ENCODE measurements around the gene TRPV4. TPM values are rescaled to one million over a fixed set of nuclear protein-coding genes. Genes with fewer than 3 reads are reported as not detected.
A peak's percentile ranks its signal among the peaks of the same experiment; 100 is the strongest.

The TRPV4 gene
- total RNA-seq, 2 donors from 2014 or later = not detected

DNA sequence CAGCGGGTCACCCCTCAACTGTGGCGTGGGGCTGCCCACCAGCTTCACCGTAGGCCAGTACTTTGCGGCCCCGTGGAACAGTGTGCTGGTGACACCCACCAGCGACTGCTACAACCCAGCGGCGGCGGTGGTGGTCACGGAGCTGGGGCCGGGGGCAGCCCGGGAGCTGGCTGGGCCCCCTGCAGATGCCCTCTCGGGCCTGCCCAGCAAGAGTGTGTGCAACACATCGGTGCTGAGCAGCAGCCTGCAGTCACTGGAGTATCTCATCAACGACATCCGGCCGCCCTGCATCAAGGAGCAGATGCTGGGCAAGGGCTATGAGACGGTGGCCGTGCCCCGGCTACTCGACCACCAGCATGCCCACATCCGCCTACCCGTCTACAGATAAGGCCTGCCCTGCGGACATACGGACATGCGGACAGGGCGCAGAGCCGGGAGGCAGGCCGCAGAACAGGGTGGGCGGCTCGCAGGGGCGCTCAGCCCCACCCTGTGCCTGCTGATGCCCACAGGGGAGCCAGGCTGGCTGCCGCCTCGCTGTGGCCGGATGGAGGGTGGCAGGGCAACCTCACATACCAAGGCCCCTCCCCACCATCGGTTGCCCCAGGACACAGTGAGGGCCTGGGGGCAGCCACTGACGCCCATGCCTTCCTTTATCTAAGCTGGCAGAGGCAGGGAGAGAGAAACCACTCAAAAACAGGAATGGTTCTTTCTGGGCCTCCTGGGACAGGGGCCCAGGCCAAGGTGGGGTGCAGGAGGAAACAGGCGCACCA lies 64.1 kb downstream of the TRPV4 start:
- no peaks in the 10 kb centered on the region for H3K9me3 Mint-ChIP-seq
- H3K27ac Mint-ChIP-seq = no peak overlapping the region
- no peak for DNase-seq (ENCODE audit: low spot score)
- H3K4me1 Mint-ChIP-seq (ENCODE audit: low read depth in 2 of 2) = no peaks in the 10 kb centered on the region
- H3K36me3 Mint-ChIP-seq = no peaks in the 10 kb centered on the region
- H3K4me3 Mint-ChIP-seq = no peak overlapping the region
- peak in 1 of 2 donors; percentile 22 for ATAC-seq
- H3K27me3 Mint-ChIP-seq = no peaks in the 10 kb centered on the region

DNA sequence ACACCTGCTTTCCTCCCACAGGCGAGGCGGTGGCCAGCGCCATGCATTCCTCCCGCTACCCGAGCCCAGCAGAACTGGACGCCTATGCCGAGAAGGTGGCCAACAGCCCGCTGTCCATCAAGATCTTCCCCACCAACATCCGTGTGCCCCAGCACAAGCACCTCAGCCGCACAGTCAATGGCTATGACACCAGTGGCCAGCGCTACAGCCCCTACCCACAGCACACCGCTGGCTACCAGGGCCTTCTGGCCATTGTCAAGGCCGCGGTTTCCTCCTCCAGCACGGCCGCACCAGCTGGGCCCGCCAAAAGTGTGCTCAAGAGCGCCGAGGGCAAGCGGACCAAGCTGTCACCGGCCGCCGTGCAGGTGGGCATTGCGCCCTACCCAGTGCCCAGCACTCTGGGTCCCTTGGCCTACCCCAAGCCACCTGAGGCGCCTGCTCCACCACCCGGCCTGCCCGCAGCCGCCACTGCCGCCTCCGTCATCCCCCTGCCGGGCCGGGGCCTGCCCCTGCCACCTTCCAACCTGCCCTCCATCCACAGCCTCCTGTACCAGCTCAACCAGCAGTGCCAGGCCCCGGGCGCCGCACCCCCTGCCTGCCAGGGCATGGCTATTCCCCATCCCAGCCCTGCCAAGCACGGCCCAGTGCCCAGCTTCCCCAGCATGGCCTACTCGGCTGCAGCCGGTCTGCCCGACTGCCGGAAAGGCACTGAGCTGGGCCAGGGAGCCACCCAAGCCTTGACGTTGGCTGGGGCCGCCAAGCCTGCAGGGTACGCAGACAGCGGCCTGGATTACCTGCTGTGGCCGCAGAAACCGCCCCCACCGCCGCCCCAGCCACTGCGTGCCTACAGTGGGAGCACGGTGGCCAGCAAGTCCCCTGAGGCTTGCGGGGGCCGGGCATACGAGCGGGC lies 65.0 kb downstream of the TRPV4 start:
- ATAC-seq (no peak), DNase-seq (ENCODE audit: low spot score) (no peak)
- H3K4me3 Mint-ChIP-seq = no peak overlapping the region
- peaks cover 4 to 5% of the 10 kb centered on the region in 2 donors for H3K4me1 Mint-ChIP-seq (ENCODE audit: low read depth in 2 of 2)
- no peaks in the 10 kb centered on the region for H3K9me3 Mint-ChIP-seq
- H3K27ac Mint-ChIP-seq = no peak overlapping the region
- no peaks in the 10 kb centered on the region for H3K27me3 Mint-ChIP-seq
- no peaks in the 10 kb centered on the region for H3K36me3 Mint-ChIP-seq

DNA sequence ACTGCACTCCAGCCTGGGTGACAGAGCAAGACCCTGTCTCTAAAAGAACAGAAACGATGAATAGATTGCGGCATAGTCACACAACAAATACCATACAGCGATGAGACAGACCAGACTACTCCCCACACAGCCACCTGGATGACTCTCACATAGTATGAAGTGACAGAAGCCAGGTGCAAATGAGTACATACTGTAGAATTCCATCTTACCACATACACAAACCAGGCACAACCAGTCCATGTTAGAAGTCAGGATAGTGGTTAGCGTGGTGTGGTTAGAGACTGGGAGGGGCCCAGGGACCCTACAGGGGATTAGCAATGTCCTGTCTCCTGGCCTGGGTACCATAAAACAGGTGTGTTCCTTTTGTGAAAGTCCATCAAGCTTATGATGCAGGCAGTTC lies 65.7 kb downstream of the TRPV4 start:
- no peaks in the 10 kb centered on the region for H3K9me3 Mint-ChIP-seq
- no peak for ATAC-seq
- no peak overlapping the region for H3K27ac Mint-ChIP-seq
- H3K4me3 Mint-ChIP-seq = no peak overlapping the region
- H3K4me1 Mint-ChIP-seq (ENCODE audit: low read depth in 2 of 2) = peaks cover 9% of the 10 kb centered on the region in 2 donors
- no peaks in the 10 kb centered on the region for H3K27me3 Mint-ChIP-seq
- DNase-seq (ENCODE audit: low spot score) = no peak
- H3K36me3 Mint-ChIP-seq = no peaks in the 10 kb centered on the region

DNA sequence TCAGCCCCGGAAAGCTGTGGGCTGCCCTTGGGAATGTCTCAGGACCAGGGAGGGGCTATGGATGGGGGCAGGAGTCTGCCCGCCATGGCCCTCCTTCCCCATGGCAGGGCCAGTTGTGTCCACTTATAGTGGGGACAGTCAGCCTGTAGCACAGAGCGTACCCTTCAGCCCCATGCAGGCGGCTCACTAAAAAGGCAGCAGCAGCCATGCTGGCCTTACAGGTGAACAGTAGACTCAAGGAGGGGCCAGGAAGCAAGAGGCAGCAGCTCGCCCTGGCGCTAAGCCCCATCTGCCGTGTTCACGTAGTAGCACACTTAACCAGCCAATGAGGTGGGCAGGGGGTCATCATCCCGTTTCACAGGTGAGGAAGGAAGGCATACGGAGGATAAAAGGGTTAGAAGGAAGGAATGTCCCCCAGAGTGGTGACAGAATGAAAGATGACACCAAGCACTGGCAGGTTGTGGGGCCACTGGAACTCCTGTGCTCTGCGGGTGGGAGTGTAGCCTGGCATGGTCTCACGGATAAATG lies 66.9 kb downstream of the TRPV4 start:
- no peaks in the 10 kb centered on the region for H3K27me3 Mint-ChIP-seq
- no peaks in the 10 kb centered on the region for H3K36me3 Mint-ChIP-seq
- DNase-seq (ENCODE audit: low spot score) (no peak), ATAC-seq (no peak)
- no peaks in the 10 kb centered on the region for H3K9me3 Mint-ChIP-seq
- H3K4me1 Mint-ChIP-seq (ENCODE audit: low read depth in 2 of 2) = peaks cover 9 to 15% of the 10 kb centered on the region in 2 donors
- no peak overlapping the region for H3K4me3 Mint-ChIP-seq
- no peak overlapping the region for H3K27ac Mint-ChIP-seq

DNA sequence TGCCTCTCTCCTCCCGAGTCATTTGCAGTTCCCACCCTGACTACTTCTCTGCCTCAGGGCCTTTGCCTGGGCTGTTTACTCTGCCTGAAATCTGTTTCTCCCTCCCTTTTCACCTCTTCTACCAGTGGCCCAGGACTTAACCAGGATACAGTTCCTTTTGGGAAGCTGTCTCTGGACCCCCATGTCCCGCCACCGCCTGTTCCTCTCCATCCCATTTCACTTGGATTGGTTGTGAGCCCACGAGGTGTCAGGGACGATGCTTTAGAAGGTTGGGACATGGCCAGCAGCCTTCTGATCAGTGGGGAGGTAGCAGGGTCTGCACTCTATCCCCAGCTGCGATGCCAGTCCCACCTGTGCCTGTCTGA lies 67.8 kb downstream of the TRPV4 start:
- H3K4me3 Mint-ChIP-seq = no peak overlapping the region
- H3K9me3 Mint-ChIP-seq = no peaks in the 10 kb centered on the region
- ATAC-seq (no peak), DNase-seq (ENCODE audit: low spot score) (no peak)
- no peaks in the 10 kb centered on the region for H3K27me3 Mint-ChIP-seq
- H3K27ac Mint-ChIP-seq = no peak overlapping the region
- H3K4me1 Mint-ChIP-seq (ENCODE audit: low read depth in 2 of 2) = peaks cover 9 to 18% of the 10 kb centered on the region in 2 donors
- no peaks in the 10 kb centered on the region for H3K36me3 Mint-ChIP-seq

DNA sequence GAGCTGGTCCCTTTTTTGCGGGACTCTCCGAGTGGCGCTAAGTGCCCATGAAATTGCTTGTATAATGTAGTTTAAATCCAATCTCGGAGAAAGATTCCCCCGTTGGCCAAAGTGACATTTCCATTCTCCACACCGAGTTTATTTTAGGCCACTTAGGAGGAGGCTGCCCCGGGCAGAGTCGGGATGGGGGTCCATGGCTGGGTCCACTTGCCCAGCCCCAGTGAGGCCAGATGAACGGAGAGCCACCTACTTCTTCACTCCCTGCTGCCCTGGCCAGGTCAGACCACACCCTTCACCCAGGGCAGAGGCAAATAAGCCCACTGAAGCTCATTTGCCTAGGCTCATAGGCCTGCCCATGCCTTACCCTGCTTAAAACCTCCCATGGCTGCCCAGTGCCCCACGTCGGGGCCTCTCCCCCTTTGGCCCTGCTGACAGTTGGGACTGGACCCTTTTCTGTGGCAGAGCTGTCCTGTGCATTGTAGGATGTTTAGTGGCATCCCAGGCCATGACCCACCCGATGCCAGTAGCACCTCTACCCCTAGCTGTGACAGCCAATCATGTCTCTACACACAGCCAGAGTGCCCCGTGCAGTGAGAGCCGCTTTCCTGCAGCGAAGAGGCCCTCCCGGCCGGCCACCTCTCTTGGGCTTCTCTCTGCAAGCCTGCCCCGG lies 68.3 kb downstream of the TRPV4 start:
- H3K9me3 Mint-ChIP-seq = no peaks in the 10 kb centered on the region
- DNase-seq (ENCODE audit: low spot score) (no peak), ATAC-seq (no peak)
- no peak overlapping the region for H3K4me3 Mint-ChIP-seq
- H3K27ac Mint-ChIP-seq = no peak overlapping the region
- H3K4me1 Mint-ChIP-seq (ENCODE audit: low read depth in 2 of 2) = peaks cover 9 to 18% of the 10 kb centered on the region in 2 donors
- no peaks in the 10 kb centered on the region for H3K27me3 Mint-ChIP-seq
- H3K36me3 Mint-ChIP-seq = no peaks in the 10 kb centered on the region

DNA sequence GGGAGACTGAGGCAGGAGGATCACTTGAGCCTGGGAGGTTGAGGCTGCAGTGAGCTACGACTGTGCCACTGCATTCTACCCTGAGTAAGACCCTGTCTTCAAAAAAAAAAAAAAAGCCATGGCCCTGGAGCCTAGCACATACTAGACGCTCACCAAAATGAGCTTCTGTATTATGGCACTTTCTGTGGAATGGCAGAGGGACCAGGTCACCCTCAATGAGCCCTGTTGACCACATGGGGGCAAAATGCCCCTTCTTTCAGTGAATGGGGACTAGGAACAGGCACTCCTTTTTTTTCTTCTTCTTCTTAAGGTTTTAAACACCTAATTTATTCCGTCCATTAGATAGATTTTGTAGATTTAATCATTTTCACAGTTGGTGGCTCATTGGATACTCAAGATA lies 69.1 kb downstream of the TRPV4 start:
- DNase-seq (ENCODE audit: low spot score) (no peak), ATAC-seq (no peak)
- no peak overlapping the region for H3K27ac Mint-ChIP-seq
- H3K27me3 Mint-ChIP-seq = no peaks in the 10 kb centered on the region
- H3K36me3 Mint-ChIP-seq = no peaks in the 10 kb centered on the region
- no peaks in the 10 kb centered on the region for H3K9me3 Mint-ChIP-seq
- peaks cover 9 to 18% of the 10 kb centered on the region in 2 donors for H3K4me1 Mint-ChIP-seq (ENCODE audit: low read depth in 2 of 2)
- no peak overlapping the region for H3K4me3 Mint-ChIP-seq

DNA sequence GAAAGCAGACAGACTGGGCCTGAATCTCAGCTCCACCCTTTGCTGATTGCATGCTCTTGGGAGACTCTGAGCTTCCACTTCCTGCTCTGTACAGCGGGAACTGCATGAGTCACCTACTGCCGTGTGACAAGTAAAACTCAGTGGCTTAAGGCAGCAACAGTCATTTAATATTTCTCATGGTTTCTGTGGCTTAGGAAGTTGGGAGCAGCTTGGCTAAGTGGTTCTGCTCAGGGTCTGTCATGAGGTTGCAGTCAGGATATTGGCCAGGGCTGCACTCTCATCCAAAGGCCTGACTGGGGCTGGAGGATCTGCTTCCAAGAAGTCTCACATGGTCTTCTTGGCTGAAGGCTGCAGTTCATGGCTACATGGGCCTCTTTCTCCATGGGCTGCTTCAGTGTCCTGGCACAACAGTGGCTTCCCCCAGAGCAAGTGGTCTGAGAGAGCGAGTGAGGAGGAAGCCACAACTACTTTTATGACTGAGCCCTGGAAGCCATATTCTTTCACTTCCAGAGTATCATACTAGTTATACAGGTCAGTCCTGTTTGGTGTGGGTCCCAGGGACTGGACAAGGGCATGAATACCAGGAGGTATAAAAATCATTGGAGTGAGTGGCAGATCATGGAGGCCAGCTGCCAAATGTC lies 69.9 kb downstream of the TRPV4 start:
- peak overlapping the region in 1 of 2 donors; percentile 68 for H3K27ac Mint-ChIP-seq
- H3K4me3 Mint-ChIP-seq = peak overlapping the region; percentile 34
- no peaks in the 10 kb centered on the region for H3K27me3 Mint-ChIP-seq
- DNase-seq (ENCODE audit: low spot score) (no peak), ATAC-seq (peak; percentile 89 to 90)
- peaks cover 9 to 18% of the 10 kb centered on the region in 2 donors for H3K4me1 Mint-ChIP-seq (ENCODE audit: low read depth in 2 of 2)
- no peaks in the 10 kb centered on the region for H3K9me3 Mint-ChIP-seq
- no peaks in the 10 kb centered on the region for H3K36me3 Mint-ChIP-seq

DNA sequence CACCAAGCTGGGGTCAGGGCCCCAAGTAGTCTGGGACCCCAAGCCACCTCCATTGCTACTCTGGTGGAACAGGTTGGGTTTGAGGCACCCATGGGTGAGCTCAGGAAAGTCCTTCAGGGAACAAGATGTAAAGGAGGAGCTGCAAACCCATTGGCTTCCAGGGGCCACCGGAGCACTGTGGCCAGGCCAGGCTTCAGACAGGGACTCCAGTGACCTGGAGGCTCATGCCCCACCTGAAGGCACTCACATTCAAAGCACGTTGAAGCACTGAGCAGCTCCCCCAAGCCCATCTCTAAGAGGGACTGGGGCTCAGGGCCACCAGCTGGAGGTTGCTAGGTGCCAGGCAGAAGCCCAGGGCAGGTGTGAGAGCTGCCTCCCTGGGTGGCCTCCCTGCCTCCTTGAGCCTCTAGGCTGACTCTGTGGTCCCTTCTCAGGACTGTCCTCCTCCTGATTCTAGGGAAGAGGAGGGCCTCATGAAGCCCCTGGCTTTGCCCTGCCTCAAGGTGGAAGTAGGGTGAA lies 70.5 kb downstream of the TRPV4 start:
- Mint-ChIP-seq H3K4me1 (ENCODE audit: low read depth in 2 of 2) (peaks cover 9 to 18% of the 10 kb centered on the region in 2 donors), H3K36me3 (no peaks in the 10 kb centered on the region), H3K9me3 (no peaks in the 10 kb centered on the region), H3K4me3 (no peak overlapping the region), H3K27ac (peak overlapping the region in 1 of 2 donors; percentile 68), H3K27me3 (no peaks in the 10 kb centered on the region)
- DNase-seq (ENCODE audit: low spot score) = no peak
- peak in 1 of 2 donors; percentile 8 for ATAC-seq

DNA sequence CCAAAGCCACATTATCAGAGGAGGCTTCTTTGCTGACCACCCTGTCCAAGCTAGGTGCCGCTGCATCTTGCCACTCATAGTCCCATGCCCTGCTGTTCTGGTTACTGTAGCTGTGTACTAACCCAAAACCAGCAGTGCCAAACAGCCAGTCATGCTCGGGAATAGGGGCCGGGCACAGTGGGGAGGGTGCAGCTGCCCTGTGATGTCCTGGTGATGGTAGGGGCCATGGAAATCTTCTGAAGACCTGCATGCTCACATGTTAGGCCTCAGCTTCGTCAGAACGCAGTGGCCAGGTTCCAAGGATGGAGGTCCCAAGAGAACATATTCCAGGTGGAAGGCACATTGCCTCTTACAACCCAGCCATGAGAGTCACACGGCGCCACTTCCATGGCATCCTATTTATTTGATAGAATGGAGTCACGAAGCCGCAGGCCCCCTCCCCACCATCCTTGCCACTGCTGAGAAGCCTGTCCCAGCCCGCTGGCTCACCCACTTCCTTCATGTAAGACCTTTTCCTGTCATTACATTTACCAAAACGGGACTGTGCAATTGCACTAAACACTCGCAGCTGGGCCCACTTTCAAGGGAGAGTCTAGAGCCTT lies 71.0 kb downstream of the TRPV4 start:
- Mint-ChIP-seq H3K9me3 (peaks cover 3% of the 10 kb centered on the region), H3K27me3 (no peaks in the 10 kb centered on the region), H3K27ac (no peak overlapping the region), H3K4me3 (no peak overlapping the region), H3K36me3 (peaks cover under 1% of the 10 kb centered on the region), H3K4me1 (ENCODE audit: low read depth in 2 of 2) (peaks cover 9 to 18% of the 10 kb centered on the region in 2 donors)
- ATAC-seq (no peak), DNase-seq (ENCODE audit: low spot score) (no peak)

DNA sequence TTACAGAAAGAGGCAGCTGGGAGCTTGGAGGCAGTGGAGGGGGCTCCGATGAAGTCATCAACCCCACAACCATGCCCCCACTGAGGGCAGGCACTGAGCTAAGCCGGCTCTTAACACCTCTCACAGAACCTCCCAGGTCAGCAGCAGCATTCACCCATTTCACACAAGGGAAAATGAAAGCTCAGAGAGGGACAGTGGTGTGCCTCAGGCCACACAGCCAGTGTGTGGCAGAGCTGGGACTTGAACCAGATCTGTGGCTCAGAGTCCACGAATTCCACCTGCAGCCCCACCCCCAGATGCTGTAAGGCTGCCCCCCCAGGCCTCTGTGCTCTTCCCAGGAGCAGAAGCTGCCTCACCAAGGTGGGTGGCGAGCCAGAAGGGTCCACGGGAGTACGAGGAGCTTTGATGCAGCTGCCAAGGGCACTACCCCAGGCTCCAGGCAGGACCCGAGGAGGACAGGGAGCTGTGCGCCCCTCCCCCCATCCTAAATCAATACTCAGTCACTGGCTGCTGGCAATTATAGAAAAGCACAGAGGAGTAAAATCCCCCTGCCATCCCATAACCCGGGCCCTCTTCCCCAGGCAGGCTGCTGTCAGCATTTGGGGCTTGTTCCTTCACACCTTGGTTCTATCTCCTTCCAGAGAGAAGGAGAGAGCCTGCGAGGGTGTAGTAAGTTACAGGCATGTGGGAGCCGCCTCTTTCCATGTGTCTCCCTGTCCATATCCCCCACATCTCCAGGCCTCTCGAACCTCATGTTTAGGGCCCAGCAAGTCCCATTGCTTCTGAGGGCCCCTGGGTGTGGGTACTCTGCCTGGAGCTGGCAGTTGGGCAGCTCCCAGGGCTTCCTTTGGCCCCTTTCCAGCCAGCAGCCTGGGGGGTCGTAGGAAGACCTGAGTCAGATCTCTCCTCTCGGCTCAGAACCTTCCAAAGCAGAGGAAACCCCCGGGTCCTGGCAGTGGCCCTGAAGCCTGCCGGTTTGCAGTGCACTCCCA lies 72.0 kb downstream of the TRPV4 start:
- Mint-ChIP-seq H3K36me3 (peaks cover 10% of the 10 kb centered on the region), H3K27me3 (no peaks in the 10 kb centered on the region)

More for the DNA sequence above, 72.0 kb downstream of the TRPV4 start:
- no peak for DNase-seq (ENCODE audit: low spot score)
- ATAC-seq = no peak
- no peak overlapping the region for H3K4me3 Mint-ChIP-seq
- H3K27ac Mint-ChIP-seq = no peak overlapping the region
- peaks cover 8% of the 10 kb centered on the region for H3K9me3 Mint-ChIP-seq
- peaks cover 9 to 18% of the 10 kb centered on the region in 2 donors for H3K4me1 Mint-ChIP-seq (ENCODE audit: low read depth in 2 of 2)

Data from natural killer cell treated with Interleukin-12 subunit alpha and Interleukin-12 subunit beta and Interleukin-15 and Interleukin-18, amount 100 ng/mL, for 72 hours (primary cell).